Skin of body (tissue), 2 donors: ENCODE data around the gene B3GLCT. TPM values are rescaled to one million over a fixed set of nuclear protein-coding genes. Genes with fewer than 3 reads are reported as not detected.

Experiments
- DNase-seq: peaks from one replicate; lab custom pipeline; 2025; lab: John Stamatoyannopoulos, UW
- total RNA-seq: library from RNA; depleted of rRNA; stranded (reverse); fragments of >200 nt; gene quantifications from one replicate; pipeline ENCODE4 v1.2.3, GENCODE V29; 2014

B3GLCT gene
- total RNA-seq, 1 donor from 2014 or later, result 13.4 TPM

DNA sequence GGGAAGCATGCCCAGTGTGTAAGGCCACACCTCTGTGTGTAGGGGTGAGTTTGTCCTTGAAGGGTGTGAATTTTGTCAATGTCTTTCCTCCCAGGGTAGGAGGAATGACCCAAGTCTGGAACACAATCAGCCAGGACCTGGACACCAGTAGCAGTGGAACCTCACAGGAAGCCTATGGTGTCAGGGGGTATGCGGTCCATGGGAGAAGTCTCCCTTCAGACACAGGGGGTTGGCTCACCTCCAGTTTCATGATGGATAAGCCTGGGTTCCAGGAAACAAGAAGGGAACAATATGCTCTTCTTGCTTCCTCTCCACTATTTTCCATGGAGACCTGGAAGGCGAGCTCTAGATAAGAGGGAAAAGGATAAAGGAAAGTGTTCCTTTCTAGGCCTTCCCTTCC is 23.9 kb downstream of the B3GLCT start:
- DNase-seq, result no peak

DNA sequence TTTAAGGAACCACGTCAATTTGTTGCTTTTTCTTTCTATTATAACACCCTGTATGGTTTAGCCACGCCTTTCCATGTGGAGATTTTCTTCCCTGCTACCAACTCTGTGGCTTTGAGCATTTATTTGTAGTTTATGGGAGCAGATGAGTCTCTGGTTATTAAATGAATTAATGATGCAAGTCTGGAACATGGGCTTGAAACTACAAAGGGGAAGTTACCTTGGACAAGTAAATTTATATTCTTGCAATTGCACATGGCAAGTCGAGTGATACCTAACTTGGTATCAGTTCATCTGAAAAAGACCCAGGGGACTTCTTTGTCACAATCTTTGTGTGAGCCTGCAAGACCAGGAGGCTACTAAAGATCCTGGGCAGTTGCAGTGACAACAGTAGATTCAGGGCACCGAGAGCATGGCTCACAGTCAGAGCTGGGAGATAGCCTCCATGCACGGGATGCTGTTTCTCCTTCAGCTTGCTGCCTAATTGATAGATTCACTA is 24.4 kb downstream of the B3GLCT start:
- no peak for DNase-seq

DNA sequence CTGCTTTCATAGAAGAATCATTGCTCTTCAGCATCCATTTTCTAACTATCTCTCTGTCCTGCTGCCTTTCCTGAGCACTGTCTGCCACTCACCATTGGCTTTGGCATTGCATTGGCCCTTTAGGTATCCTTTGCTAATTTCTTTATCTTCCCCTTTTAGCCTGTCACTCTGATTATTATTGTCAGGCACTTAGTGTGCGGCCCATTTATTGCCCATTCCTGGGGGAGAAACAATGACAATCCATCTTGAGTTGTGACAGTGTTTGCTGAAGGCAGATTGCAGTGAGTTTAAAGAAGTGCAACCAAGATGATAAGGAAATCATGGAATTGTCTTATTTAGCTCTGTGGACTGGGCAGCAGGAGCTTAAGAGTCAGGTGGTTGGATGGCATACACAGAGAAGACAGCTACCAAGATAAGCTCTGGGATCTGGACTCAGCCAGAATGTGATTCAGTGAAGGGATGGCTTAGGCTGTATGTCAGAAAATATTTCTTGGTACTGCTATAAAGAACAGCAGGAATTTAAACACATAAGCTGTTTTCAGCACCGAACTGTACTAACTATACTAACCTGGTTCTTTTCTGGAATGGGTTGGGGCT is 25.3 kb downstream of the B3GLCT start:
- DNase-seq, result no peak

GRCh38 chr13:31225998-31226675 is 26.4 kb downstream of the B3GLCT start:
- DNase-seq, result no peak

GRCh38 chr13:31227063-31227462 is 27.3 kb downstream of the B3GLCT start:
- DNase-seq, result no peak

DNA sequence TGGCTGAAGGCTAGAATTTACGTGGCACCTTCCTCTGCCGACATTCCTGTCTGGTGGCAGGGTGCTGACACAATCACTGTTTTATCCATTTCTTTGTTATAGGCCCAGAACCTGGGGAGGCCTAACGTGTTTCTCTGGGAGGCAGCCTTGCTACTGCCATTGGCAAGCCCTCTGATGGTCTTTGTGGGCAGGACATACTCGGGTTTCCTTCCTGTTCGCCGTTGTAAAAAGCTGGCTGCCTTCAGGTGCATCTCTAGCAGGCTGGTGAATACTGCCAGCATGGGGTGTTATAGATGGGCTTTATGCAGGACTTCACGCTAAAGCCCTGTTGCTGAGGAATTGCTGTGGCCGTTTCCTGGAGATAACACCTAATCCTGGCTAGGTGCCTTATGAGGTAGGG is 28.1 kb downstream of the B3GLCT start:
- no peak for DNase-seq

DNA sequence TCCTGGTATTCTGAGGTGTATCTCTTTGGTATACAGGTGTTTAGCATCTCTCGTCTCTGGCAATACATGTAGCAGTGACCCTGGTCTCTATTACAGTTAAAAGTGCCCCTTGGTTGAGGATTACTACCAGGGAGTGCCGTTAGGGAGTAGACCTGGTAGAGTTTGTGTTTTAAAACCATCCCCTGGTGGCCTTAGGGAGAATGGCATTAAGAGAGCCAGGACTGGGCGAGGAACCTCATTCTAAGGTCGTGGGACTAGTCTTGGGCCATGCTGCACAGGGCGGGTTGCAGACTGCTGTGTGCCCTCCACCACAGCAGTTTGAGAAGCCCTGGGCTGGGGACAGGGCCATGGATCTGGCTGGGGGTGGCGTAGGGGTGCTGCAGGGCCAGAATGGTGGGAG is 35.0 kb downstream of the B3GLCT start:
- no peak for DNase-seq

GRCh38 chr13:31236211-31236786 is 36.5 kb downstream of the B3GLCT start:
- no peak for DNase-seq

GRCh38 chr13:31240921-31241320 is 41.1 kb downstream of the B3GLCT start:
- no peak for DNase-seq

GRCh38 chr13:31242367-31242766 is 42.6 kb downstream of the B3GLCT start:
- DNase-seq, result peak; percentile 37

- peak; percentile 78 for DNase-seq
These were observed 43.1 kb downstream of the B3GLCT start for GRCh38 chr13:31242916-31243315.

DNA sequence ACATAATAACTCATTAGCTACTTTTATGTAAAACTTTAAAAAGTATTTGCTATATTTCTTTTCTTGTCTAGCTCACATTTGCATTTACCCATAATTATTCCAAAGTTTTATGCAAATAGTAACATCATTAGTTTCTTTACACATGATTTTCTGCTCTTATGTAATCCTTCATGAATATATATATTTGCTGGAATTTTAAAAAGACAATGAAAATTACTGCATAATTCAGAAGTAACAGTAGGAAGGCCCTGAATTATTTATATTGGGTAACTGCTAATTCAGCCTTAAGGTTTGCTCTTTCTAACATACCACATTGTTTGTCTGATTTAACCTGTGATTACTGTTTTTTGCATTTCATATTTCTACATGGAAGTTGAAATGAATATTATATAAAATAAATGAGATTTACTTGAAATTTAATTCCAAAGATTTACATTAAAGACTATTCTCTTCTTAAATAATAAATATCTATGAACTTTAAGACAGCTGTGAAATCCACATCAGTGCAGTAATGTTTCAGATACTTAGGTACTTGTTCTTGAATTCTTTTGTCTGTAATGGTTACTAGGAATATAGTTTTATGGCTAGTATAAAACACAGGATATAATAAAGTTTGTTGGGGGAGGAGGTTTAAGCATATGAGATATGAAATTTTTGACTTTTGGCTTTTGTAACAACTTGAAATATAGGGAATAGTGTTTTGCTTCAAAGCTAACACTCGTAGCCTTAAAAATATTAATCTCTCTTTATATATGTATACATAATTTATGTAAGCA is 46.0 kb downstream of the B3GLCT start:
- no peak for DNase-seq

DNA sequence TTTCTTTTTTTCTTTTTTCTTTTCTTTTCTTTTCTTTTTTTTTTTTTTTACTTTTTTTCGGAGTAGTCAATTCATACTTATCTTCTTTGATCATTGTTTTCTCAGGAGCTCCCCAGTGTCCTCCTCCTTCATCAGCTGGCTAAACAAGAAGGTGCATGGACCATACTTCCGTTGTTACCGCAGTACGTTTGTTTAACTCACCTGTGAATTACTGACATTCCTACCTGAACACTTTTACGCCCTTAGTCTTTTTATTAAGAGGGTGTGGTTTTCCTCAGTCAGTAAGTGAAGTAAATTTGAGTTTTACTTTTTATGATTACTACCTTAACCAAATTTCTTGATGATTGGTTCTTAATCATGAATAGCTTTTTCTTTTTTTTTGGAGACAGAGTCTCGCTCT is 47.1 kb downstream of the B3GLCT start:
- DNase-seq, result no peak

DNA sequence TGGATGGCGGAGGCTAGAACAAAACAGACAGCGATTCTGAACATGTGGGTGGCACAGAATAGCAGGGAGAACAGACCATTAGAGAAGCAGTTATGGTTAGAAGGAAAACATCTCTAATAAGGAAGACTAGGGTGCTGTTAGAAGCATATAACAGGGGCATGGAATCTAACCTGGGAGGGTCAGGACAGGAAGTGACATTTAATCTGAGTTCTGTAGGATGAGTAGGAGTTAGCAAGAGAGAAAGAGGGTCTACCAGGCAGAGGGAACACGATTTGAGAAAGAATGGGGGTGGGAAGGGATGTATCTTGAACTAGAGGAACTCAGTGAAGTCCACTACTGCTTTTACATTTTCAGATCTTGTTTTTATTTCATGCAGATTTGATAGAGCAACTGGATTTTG is 48.6 kb downstream of the B3GLCT start:
- no peak for DNase-seq

GRCh38 chr13:31248965-31249539 is 49.3 kb downstream of the B3GLCT start:
- no peak for DNase-seq

DNA sequence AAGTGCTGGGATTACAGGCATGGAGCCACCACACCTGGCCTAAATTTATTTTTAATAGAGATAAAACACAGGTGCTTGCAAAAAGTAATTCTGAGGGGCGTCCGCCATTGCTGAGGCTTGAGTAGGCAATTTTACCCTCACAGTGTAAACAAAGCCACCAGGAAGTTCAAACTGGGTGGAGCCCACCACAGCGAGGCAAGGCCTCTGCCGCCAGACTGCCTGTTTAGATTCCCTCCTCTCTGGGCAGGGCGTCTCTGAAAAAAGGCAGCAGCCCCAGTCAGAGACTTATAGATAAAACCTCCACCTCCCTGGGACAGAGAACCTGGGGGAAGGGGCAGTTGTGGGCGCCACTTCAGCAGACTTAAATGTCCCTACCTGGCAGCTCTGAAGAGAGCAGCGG is 50.7 kb downstream of the B3GLCT start:
- DNase-seq, result no peak

GRCh38 chr13:31261241-31261640 is 61.5 kb downstream of the B3GLCT start:
- no peak for DNase-seq

GRCh38 chr13:31263346-31263745 is 63.6 kb downstream of the B3GLCT start:
- DNase-seq, result no peak

- DNase-seq, result no peak
These were observed 64.4 kb downstream of the B3GLCT start for GRCh38 chr13:31264151-31264550.

- DNase-seq, result peak; percentile 2
These were observed 67.5 kb downstream of the B3GLCT start for GRCh38 chr13:31267126-31267784.

DNA sequence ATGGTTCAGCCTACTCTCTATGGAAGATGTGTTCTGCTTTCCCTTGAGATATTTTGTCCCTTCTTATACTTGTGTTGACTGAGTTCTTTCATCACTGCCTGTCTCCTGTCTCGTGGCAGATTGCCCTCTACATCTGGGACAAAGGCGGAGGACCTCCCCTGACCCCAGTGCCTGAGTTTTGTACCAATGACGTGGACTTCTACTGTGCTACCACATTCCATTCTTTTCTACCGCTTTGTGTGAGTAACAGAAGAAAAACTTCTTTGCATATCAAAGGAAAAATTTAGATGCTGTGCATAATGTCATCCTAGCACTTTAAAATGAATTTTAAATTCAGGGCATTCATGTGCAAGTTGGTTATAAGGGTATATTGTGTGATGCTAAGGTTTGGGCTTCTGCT is 74.6 kb downstream of the B3GLCT start:
- DNase-seq, result no peak
